GM12875 (cell line): ENCODE measurements around the gene TBATA.

ENCODE experiments used
- H3K4me3 ChIP-seq: one replicate; pipeline ENCODE4 v1.5.1; 2011; ENCODE audit warnings: low read depth, low read length, control low read depth
- TF ChIP-seq, protein P1 (sequence below): IDR thresholded peaks from 2 replicates; pipeline ENCODE4 v1.5.1; 2011; ENCODE audit warnings: low read depth, mild to moderate bottlenecking, control low read depth, inconsistent platforms, low read length, moderate library complexity, borderline replicate concordance; ENCODE audit not compliant: insufficient read depth

TBATA gene

DNA sequence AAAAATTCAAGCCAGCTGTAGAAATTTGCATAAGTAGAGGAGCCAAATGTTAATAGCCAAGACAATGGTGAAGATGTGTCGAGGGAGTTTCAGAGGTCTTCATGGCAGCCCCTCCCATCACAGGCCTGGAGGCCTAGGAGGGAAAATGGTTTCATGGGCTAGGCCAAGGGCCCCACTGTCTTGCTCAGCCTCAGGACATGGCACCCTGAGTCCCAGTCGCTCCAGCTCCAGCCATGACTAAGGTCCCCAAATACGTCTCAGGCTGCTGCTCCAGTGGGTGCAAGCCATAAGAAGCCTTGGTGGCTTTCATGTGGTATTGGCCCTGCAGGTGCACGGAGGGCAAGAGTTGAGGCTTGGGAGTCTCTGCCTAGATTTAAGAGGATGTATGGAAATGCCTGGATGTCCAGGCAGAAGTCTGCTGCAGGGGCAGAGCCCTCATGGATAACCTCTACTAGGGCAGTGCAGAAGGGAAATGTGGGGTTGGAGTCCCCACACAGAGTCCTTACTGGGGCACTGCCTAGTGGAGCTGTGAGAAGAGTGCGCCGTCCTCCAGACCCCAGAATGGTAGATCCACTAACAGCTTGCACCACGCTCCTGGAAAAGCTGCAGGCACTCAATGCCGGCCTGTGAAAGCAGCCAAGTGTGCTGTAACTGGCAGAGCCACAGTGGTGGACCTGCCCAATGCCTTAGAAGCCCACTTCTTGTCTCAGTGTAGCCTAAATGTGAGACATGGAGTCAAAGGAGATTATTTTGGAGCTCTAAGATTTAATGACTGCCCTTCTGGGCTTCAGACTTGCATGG is 19.2 kb downstream of the TBATA start:
- TF ChIP-seq, protein P1, sequence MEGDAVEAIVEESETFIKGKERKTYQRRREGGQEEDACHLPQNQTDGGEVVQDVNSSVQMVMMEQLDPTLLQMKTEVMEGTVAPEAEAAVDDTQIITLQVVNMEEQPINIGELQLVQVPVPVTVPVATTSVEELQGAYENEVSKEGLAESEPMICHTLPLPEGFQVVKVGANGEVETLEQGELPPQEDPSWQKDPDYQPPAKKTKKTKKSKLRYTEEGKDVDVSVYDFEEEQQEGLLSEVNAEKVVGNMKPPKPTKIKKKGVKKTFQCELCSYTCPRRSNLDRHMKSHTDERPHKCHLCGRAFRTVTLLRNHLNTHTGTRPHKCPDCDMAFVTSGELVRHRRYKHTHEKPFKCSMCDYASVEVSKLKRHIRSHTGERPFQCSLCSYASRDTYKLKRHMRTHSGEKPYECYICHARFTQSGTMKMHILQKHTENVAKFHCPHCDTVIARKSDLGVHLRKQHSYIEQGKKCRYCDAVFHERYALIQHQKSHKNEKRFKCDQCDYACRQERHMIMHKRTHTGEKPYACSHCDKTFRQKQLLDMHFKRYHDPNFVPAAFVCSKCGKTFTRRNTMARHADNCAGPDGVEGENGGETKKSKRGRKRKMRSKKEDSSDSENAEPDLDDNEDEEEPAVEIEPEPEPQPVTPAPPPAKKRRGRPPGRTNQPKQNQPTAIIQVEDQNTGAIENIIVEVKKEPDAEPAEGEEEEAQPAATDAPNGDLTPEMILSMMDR = no peak

DNA sequence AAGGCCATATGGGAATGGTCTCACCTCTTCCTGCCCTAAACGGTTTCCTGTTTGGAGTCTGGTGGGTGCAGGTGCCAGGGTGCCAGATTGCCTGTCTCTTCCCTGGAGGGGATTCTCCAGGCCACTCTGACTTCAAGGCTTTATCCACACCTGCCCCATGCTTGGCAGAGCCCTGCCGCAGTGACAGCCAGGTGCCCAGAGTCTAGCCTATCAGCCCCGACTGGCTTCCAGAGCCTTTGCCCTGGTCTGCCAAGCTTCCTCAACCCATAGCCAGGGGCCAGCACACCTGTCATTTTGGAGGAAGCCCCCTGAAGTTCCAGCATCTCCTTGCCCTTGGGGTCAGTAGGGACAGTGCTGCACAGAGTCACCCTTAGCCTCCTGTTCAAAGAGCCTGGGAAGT is 21.6 kb downstream of the TBATA start:
- no peak overlapping the region for H3K4me3 ChIP-seq
- TF ChIP-seq, protein P1 = no peak

More for the DNA sequence above, 19.2 kb downstream of the TBATA start:
- H3K4me3 ChIP-seq = no peak overlapping the region

DNA sequence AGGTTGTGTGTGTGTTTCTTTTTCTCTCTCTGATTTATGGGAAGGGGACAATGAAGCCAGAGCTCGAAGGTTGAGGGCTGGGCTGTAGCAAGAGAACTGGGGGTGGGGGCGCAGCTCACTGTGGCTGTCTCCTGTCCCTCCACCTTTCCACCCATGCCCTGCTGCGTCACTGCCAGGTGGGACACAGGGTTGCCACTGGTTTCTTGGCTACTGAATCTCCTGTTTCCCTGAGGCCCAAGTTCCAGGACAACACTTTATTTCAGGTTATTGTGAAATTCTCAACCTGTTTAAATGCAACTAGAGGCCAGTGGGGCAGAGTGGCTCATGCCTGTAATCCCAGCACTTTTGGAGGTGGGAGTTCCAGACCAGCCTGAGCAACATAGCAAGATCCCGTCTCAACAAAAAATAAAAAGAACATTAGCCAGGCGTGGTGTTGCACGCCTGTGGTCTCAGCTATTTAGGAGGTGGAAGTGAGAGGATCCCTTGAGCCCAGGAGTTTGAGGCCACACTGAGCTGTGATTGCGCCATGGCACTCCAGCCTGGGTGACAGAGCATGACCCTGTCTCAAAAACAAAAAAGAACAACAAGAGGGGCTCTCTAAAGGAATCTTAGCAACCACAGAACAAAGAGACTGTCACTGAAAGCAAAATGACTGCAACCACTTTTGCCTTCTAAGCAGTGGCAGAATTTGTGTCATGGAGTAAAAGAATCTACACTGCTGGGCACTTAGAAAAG is 22.6 kb downstream of the TBATA start:
- TF ChIP-seq, protein P1 = no peak
- H3K4me3 ChIP-seq = no peak overlapping the region

DNA sequence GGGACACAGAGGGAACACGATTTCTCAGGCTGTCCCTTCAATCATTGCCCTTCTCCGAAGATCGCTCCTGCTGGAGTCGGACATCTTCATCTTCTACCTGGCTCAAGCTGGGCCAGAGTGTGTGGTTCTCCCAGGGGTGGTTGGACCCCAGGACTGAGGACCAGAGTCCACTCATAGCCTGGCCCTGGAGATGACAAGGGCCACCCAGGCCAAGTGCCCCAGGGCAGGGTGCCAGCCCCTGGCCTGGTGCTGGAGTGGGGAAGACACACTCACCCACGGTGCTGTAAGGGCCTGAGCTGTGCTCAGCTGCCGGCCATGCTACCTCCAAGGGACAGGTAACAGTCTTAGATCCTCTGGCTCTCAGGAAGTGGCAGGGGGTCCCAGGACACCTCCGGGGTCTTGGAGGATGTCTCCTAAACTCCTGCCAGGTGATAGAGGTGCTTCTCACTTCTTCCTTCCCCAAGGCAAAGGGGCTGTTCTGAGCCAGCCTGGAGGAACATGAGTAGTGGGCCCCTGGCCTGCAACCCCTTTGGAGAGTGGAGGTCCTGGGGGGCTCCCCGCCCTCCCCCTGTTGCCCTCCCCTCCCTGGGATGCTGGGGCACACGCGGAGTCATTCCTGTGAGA is 23.3 kb downstream of the TBATA start:
- H3K4me3 ChIP-seq = no peak overlapping the region
- TF ChIP-seq, protein P1 = no peak

DNA sequence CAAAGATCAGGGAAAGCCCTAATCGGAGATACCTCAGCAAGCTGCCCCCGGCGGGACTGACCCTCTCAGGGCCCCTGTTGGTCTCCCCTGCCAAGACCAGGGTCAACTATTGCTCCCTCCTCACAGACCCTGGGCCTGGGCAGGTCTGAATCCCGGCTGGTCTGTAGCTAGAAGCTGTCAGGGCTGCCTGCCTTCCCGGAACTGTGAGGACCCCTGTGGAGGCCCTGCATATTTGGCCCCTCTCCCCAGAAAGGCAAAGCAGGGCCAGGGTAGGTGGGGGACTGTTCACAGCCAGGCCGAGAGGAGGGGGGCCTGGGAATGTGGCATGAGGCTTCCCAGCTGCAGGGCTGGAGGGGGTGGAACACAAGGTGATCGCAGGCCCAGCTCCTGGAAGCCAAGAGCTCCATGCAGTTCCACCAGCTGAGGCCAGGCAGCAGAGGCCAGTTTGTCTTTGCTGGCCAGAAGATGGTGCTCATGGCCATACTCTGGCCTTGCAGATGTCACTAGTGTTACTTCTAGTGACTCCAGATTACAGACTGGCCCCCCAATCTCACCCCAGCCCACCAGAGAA is 24.1 kb downstream of the TBATA start:
- TF ChIP-seq, protein P1 = no peak
- H3K4me3 ChIP-seq = no peak overlapping the region

DNA sequence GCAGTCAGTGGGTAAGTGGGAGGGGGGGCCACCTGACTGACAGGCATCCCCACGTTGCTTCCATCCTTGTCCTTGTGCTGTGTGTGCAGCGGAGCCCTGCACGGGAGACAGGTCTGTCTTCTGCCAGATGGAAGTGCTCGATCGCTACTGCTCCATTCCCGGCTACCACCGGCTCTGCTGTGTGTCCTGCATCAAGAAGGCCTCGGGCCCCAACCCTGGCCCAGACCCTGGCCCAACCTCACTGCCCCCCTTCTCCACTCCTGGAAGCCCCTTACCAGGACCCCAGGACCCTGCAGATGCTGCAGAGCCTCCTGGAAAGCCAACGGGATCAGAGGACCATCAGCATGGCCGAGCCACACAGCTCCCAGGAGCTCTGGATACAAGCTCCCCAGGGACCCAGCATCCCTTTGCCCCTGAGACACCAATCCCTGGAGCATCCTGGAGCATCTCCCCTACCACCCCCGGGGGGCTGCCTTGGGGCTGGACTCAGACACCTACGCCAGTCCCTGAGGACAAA is 24.8 kb downstream of the TBATA start:
- TF ChIP-seq, protein P1 = no peak
- H3K4me3 ChIP-seq = no peak overlapping the region
